ENCODE measurements around the gene PRKAG1. TPM values are rescaled to one million over a fixed set of nuclear protein-coding genes. Genes with fewer than 3 reads are reported as not detected.

Gene PRKAG1
- polyA plus RNA-seq, 1 donor from 2014 or later: 71.0 TPM

GRCh38 chr12:49041036-49041880 lies 22.7 kb upstream of the PRKAG1 start:
- Histone ChIP-seq H3K9me2 (ENCODE audit: insufficient read depth, low read length) (no peaks in the 10 kb centered on the region), H3K4me3 (ENCODE audit: low read length) (no peak overlapping the region), H4K20me1 (ENCODE audit: insufficient read depth) (no peaks in the 10 kb centered on the region), H3K27ac (ENCODE audit: low read length) (no peak overlapping the region), H3K79me2 (replicated peaks; ENCODE audit: insufficient read depth, low read length) (no peaks in the 10 kb centered on the region), H3K4me2 (ENCODE audit: low read length) (no peak overlapping the region), H3K27me3 (ENCODE audit: insufficient read depth, low read depth, low read length) (no peaks in the 10 kb centered on the region), H3K9me3 (ENCODE audit: low read length) (no peaks in the 10 kb centered on the region), H3K36me3 (ENCODE audit: insufficient read depth, low read length) (no peaks in the 10 kb centered on the region), H3F3A (ENCODE audit: insufficient read depth, low read length, poor library complexity, severe bottlenecking) (no peaks in the 10 kb centered on the region), H3K9ac (ENCODE audit: low read length) (no peak overlapping the region), H2AFZ (ENCODE audit: low read depth, low read length) (no peak overlapping the region)
- TF ChIP-seq EZH2 (IDR thresholded peaks at IDR 0.05; ENCODE audit: borderline replicate concordance, insufficient read depth, low read length, poor library complexity, severe bottlenecking) (no peak), CTCF (IDR thresholded peaks at IDR 0.05; ENCODE audit: poor library complexity, severe bottlenecking) (no peak), MXI1 (conservative IDR thresholded peaks at IDR 0.05; ENCODE audit: poor library complexity, severe bottlenecking) (no peak), POLR2AphosphoS5 (IDR thresholded peaks at IDR 0.05) (no peak), REST (IDR thresholded peaks at IDR 0.05; ENCODE audit: borderline replicate concordance) (no peak), SMC3 (conservative IDR thresholded peaks at IDR 0.05; ENCODE audit: poor library complexity) (no peak), EP300 (conservative IDR thresholded peaks at IDR 0.05; ENCODE audit: poor library complexity, severe bottlenecking) (no peak), TAF1 (IDR thresholded peaks at IDR 0.05; ENCODE audit: low read depth) (no peak), RAD21 (conservative IDR thresholded peaks at IDR 0.05) (no peak)

GRCh38 chr12:49040364-49040855 lies 21.8 kb upstream of the PRKAG1 start:
- Histone ChIP-seq H4K20me1 (ENCODE audit: insufficient read depth) (no peaks in the 10 kb centered on the region), H3K27me3 (ENCODE audit: insufficient read depth, low read depth, low read length) (no peaks in the 10 kb centered on the region), H3K9me2 (ENCODE audit: insufficient read depth, low read length) (no peaks in the 10 kb centered on the region), H3K9ac (ENCODE audit: low read length) (no peak overlapping the region), H3K27ac (ENCODE audit: low read length) (no peak overlapping the region), H3F3A (ENCODE audit: insufficient read depth, low read length, poor library complexity, severe bottlenecking) (no peaks in the 10 kb centered on the region), H3K9me3 (ENCODE audit: low read length) (no peaks in the 10 kb centered on the region), H3K79me2 (replicated peaks; ENCODE audit: insufficient read depth, low read length) (no peaks in the 10 kb centered on the region), H3K36me3 (ENCODE audit: insufficient read depth, low read length) (no peaks in the 10 kb centered on the region), H2AFZ (ENCODE audit: low read depth, low read length) (no peak overlapping the region), H3K4me3 (ENCODE audit: low read length) (no peak overlapping the region), H3K4me2 (ENCODE audit: low read length) (no peak overlapping the region)
- TF ChIP-seq MXI1 (conservative IDR thresholded peaks at IDR 0.05; ENCODE audit: poor library complexity, severe bottlenecking): no peak
- no peak for TF ChIP-seq CTCF (IDR thresholded peaks at IDR 0.05; ENCODE audit: poor library complexity, severe bottlenecking)
- TF ChIP-seq EP300 (conservative IDR thresholded peaks at IDR 0.05; ENCODE audit: poor library complexity, severe bottlenecking): no peak
- TF ChIP-seq RAD21 (conservative IDR thresholded peaks at IDR 0.05): no peak
- no peak for TF ChIP-seq TAF1 (IDR thresholded peaks at IDR 0.05; ENCODE audit: low read depth)
- no peak for TF ChIP-seq EZH2 (IDR thresholded peaks at IDR 0.05; ENCODE audit: borderline replicate concordance, insufficient read depth, low read length, poor library complexity, severe bottlenecking)
- no peak for TF ChIP-seq POLR2AphosphoS5 (IDR thresholded peaks at IDR 0.05)
- no peak for TF ChIP-seq SMC3 (conservative IDR thresholded peaks at IDR 0.05; ENCODE audit: poor library complexity)
- TF ChIP-seq REST (IDR thresholded peaks at IDR 0.05; ENCODE audit: borderline replicate concordance): no peak
